ENCODE results near the gene FAM53B. TPM values are rescaled to one million over a fixed set of nuclear protein-coding genes. Genes with fewer than 3 reads are reported as not detected.
A peak's percentile ranks its signal among the peaks of the same experiment; 100 is the strongest.
"Not testable (repeated sequence)": the region's sequence is repeated elsewhere in the genome, so short reads cannot be mapped to it uniquely, and the experiment has no call there.

The FAM53B gene
- 22.3 and 31.5 TPM in 2 replicates for total RNA-seq (2014; rRNA removed)
- 9.2 TPM for polyA plus RNA-seq (2012)

- peak; percentile 74 for DNase-seq (ENCODE audit: low read depth)
Observed at GRCh38 chr10:124744102-124745050, at the start of gene FAM53B. Gene FAM53B, minus strand, starts transcription at chr10:124744378. Its CDS starts 37,665 bp downstream, at chr10:124706713.

- DNase-seq (ENCODE audit: low read depth), result no peak
Observed at GRCh38 chr10:124792998-124793352, 48.8 kb upstream of the FAM53B start.

GRCh38 chr10:124791547-124792348, 47.6 kb upstream of the FAM53B start, which contains the start of gene EEF1AKMT2:
Gene EEF1AKMT2, minus strand, starts transcription at chr10:124791887. Its CDS starts 54 bp downstream, at chr10:124791833.
- peak; percentile 81 for DNase-seq (ENCODE audit: low read depth)

- DNase-seq (ENCODE audit: low read depth), result not testable (repeated sequence)
Observed at GRCh38 chr10:124782900-124783299, 38.7 kb upstream of the FAM53B start.

GRCh38 chr10:124768791-124769190, 24.6 kb upstream of the FAM53B start:
- DNase-seq (ENCODE audit: low read depth), result no peak

GRCh38 chr10:124765256-124765655, 21.1 kb upstream of the FAM53B start:
- no peak for DNase-seq (ENCODE audit: low read depth)

GRCh38 chr10:124763267-124763666, 19.1 kb upstream of the FAM53B start:
- no peak for DNase-seq (ENCODE audit: low read depth)

- no peak for DNase-seq (ENCODE audit: low read depth)
Observed at GRCh38 chr10:124762281-124762680, 18.1 kb upstream of the FAM53B start.

GRCh38 chr10:124756156-124756903, 12.2 kb upstream of the FAM53B start:
- no peak for DNase-seq (ENCODE audit: low read depth)

GRCh38 chr10:124755581-124755980, 11.4 kb upstream of the FAM53B start:
- no peak for DNase-seq (ENCODE audit: low read depth)

GRCh38 chr10:124754227-124754626, 10.0 kb upstream of the FAM53B start:
- no peak for DNase-seq (ENCODE audit: low read depth)

- no peak for DNase-seq (ENCODE audit: low read depth)
Observed at GRCh38 chr10:124748953-124749645, 4.9 kb upstream of the FAM53B start.

GRCh38 chr10:124748166-124748565, 4.0 kb upstream of the FAM53B start:
- DNase-seq (ENCODE audit: low read depth), result no peak

- DNase-seq (ENCODE audit: low read depth), result no peak
Observed at GRCh38 chr10:124747745-124748144, 3.6 kb upstream of the FAM53B start.

GRCh38 chr10:124746992-124747391, 2.8 kb upstream of the FAM53B start:
- DNase-seq (ENCODE audit: low read depth), result no peak

- DNase-seq (ENCODE audit: low read depth), result not testable (repeated sequence)
Observed at GRCh38 chr10:124746447-124746846, 2.3 kb upstream of the FAM53B start.

- DNase-seq (ENCODE audit: low read depth), result peak; percentile 60
Observed at GRCh38 chr10:124745673-124746072, 1.5 kb upstream of the FAM53B start.

- DNase-seq (ENCODE audit: low read depth), result no peak
Observed at GRCh38 chr10:124745252-124745651, 1.1 kb upstream of the FAM53B start.

GRCh38 chr10:124743191-124744101, 732 bp downstream of the FAM53B start:
- DNase-seq (ENCODE audit: low read depth), result peak; percentile 31
